BLaER1 (cell line): ENCODE results near the gene CAT.

Experiments used
- H3K27ac ChIP-seq: shearing (Covaris generic); formaldehyde crosslinking; 2 replicates; pipeline ENCODE4 v1.8.1; 2022
- H3K27me3 ChIP-seq: shearing (Covaris generic); formaldehyde crosslinking; 2 replicates; pipeline ENCODE4 v1.8.1; 2022
- H3K36me3 ChIP-seq: shearing (Covaris generic); formaldehyde crosslinking; 2 replicates; pipeline ENCODE4 v1.8.1; 2022
- H3K4me1 ChIP-seq: shearing (Covaris generic); formaldehyde crosslinking; 2 replicates; pipeline ENCODE4 v1.8.1; 2022
- H3K4me2 ChIP-seq: shearing (Covaris generic); formaldehyde crosslinking; 2 replicates; pipeline ENCODE4 v1.8.1; 2022
- H3K4me3 ChIP-seq: shearing (Covaris generic); formaldehyde crosslinking; 2 replicates; pipeline ENCODE4 v1.8.1; 2022
- H3K9ac ChIP-seq: shearing (Covaris generic); formaldehyde crosslinking; 2 replicates; pipeline ENCODE4 v1.8.1; 2022
- H3K9me3 ChIP-seq: shearing (Covaris generic); formaldehyde crosslinking; 2 replicates; pipeline ENCODE4 v1.8.1; 2022
- H4K20me1 ChIP-seq: shearing (Covaris generic); formaldehyde crosslinking; 2 replicates; pipeline ENCODE4 v1.8.1; 2022
- Cebpa-rat ChIP-seq: shearing (Covaris generic); IDR thresholded peaks from 2 replicates; pipeline ENCODE4 v1.8.1; 2022

The CAT gene

DNA sequence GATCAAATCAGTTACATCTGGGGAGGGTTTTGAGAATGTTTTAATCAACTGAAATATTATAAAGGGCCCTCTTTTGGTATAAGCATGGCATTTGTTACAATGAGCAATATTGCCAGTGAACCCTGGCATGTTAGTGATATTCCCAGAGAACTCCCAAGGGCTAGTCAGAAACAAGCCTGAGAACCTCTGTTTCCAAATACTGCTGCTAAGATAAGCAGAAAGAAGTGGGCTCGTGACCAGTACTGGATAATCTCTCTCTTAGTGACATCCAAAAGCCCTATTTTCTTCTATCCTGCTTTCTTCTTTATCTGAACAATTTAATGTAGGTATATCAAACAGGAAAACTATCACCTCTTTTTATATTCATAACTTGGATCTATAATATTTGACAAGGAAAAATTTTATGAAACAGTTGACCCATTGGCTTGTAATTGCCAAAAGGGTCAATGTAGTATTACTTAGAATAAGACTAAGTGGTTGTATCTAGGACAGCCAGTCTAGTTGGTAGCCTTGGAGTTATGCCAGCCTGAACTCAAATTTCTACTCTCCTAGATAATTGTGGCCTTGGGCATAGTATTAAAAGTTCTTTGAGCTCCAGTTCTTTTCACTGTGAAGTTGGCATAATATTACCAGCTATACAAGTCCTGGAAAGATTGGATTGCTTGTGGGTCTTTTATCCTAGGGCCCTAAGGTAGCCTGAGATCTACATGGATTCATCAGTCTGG, 15.7 kb downstream of the CAT start:
- Histone ChIP-seq H3K4me1 (no peaks in the 10 kb centered on the region), H3K27me3 (no peaks in the 10 kb centered on the region), H3K4me2 (no peak overlapping the region), H3K9me3 (no peaks in the 10 kb centered on the region), H3K9ac (no peak overlapping the region), H3K27ac (no peak overlapping the region), H3K36me3 (peaks cover 97% of the 10 kb centered on the region), H4K20me1 (peaks cover 14% of the 10 kb centered on the region), H3K4me3 (no peak overlapping the region)
- TF ChIP-seq Cebpa-rat, result no peak

DNA sequence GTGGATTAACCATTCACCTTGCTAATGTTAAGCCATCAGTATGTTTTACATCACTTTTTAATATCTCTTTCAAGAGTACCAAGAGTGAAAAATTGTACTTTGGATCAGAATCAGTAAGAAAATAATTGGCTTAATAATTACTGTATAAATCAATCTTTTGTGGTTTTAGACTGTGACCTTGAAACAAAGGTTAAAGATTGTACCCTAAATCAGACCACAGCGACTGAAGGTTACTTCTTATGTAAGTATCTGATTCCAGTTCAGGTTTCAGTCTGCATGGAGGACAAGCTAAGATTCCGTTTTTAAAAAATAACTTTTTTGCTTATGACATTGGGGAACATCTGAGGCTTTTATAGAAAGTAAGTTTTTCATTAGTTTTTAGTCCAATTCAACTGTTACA, 18.9 kb downstream of the CAT start:
- no peaks in the 10 kb centered on the region for H3K27me3 ChIP-seq
- H3K4me1 ChIP-seq, result no peaks in the 10 kb centered on the region
- H3K9ac ChIP-seq, result no peak overlapping the region
- no peak overlapping the region for H3K4me3 ChIP-seq
- peaks cover 95% of the 10 kb centered on the region for H3K36me3 ChIP-seq
- peaks cover 4% of the 10 kb centered on the region; the same call in 1 of the 2 replicates for H3K9me3 ChIP-seq
- no peak for TF ChIP-seq Cebpa-rat
- H3K4me2 ChIP-seq, result no peak overlapping the region
- H3K27ac ChIP-seq, result no peak overlapping the region
- no peaks in the 10 kb centered on the region for H4K20me1 ChIP-seq

DNA sequence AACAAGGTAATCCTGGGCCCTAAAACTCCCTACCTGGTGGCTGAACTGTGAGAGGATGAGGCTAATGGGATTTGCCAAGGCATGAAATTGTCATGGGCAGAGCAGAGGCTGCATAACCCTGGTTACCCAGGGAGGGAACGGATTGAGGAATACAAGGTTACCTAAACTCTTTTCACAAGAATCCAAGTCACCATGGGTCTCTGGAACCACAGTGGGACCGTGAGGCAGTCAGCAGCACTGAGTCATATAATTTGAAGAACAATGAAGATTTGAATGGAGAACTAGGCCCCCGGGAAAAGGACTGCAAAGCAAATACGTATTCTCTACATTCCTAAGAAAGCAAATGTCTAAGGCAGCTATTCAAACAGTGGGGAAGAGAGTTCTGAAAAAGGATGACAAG, 19.8 kb downstream of the CAT start:
- Histone ChIP-seq H3K4me1 (no peaks in the 10 kb centered on the region), H3K9me3 (peaks cover 4% of the 10 kb centered on the region; the same call in 1 of the 2 replicates), H3K4me3 (no peak overlapping the region), H3K27ac (no peak overlapping the region), H3K27me3 (no peaks in the 10 kb centered on the region), H3K36me3 (peaks cover 95% of the 10 kb centered on the region), H4K20me1 (no peaks in the 10 kb centered on the region), H3K9ac (no peak overlapping the region), H3K4me2 (no peak overlapping the region)
- no peak for TF ChIP-seq Cebpa-rat

DNA sequence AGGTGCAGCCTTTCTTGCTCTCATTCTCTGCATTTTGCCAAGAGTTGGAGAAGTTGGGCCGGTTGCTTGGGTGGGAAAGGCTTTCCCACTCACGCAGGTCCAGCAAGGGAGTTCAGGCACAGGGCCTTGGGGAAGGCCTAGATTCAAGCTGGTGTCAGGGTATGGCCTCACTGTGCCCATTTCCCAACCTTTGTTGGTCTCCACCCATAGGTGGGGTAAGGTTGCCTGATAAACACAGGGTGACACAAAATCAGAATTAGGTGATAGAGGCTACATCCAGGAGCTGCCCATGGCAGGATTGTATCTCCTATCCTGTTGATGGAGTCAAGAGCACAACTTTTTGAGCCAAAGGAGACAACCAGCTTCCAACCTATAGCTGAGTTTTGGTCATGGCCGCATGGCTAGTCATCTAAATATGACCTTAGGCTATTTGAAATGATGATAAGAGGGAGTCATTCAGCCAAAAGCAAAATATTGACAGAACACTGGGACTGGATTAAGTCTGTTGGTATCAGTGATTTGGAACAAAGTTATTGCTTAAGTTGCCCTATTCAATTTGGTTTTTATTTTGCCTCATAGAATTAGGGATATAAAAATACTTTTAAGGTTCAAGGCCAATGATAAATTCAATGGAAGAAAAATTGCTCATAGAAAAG, 20.9 kb downstream of the CAT start:
- H3K27ac ChIP-seq, result no peak overlapping the region
- no peak overlapping the region for H3K4me2 ChIP-seq
- peaks cover 95% of the 10 kb centered on the region for H3K36me3 ChIP-seq

GRCh38 chr11:34460278-34460677, 21.5 kb downstream of the CAT start:
- Histone ChIP-seq H3K4me2 (no peak overlapping the region), H4K20me1 (no peaks in the 10 kb centered on the region), H3K27ac (no peak overlapping the region), H3K36me3 (peaks cover 95% of the 10 kb centered on the region), H3K9ac (no peak overlapping the region), H3K4me1 (peaks cover 6% of the 10 kb centered on the region; the same call in 1 of the 2 replicates), H3K9me3 (peaks cover 12% of the 10 kb centered on the region), H3K27me3 (no peaks in the 10 kb centered on the region), H3K4me3 (no peak overlapping the region)
- TF ChIP-seq Cebpa-rat, result no peak

More for the DNA sequence above, 20.9 kb downstream of the CAT start:
- H4K20me1 ChIP-seq, result no peaks in the 10 kb centered on the region
- H3K4me1 ChIP-seq, result peaks cover 6% of the 10 kb centered on the region; the same call in 1 of the 2 replicates
- H3K27me3 ChIP-seq, result no peaks in the 10 kb centered on the region
- TF ChIP-seq Cebpa-rat, result no peak
- H3K9me3 ChIP-seq, result peaks cover 8% of the 10 kb centered on the region; the same call in 1 of the 2 replicates
- no peak overlapping the region for H3K9ac ChIP-seq
- H3K4me3 ChIP-seq, result no peak overlapping the region

DNA sequence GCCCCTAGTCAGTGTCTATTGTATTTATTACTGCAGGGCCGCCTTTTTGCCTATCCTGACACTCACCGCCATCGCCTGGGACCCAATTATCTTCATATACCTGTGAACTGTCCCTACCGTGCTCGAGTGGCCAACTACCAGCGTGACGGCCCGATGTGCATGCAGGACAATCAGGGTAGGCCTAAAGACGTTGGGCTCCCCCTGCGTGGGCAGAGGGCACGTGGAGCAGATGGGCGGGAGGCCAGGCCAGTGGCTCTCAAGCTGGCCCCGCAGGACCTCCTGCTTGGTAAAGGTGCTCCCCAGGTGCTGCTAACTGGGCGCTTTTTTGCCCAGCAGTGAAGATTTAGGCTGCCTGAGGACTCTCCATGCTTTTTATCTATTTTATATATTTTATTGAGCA, 22.5 kb downstream of the CAT start:
- Histone ChIP-seq H3K4me3 (no peak overlapping the region), H3K27ac (no peak overlapping the region), H3K27me3 (no peaks in the 10 kb centered on the region), H3K4me1 (peaks cover 6% of the 10 kb centered on the region; the same call in 1 of the 2 replicates), H4K20me1 (no peaks in the 10 kb centered on the region), H3K9me3 (peaks cover 22% of the 10 kb centered on the region), H3K4me2 (no peak overlapping the region), H3K9ac (no peak overlapping the region), H3K36me3 (peaks cover 96% of the 10 kb centered on the region)
- TF ChIP-seq Cebpa-rat, result no peak

DNA sequence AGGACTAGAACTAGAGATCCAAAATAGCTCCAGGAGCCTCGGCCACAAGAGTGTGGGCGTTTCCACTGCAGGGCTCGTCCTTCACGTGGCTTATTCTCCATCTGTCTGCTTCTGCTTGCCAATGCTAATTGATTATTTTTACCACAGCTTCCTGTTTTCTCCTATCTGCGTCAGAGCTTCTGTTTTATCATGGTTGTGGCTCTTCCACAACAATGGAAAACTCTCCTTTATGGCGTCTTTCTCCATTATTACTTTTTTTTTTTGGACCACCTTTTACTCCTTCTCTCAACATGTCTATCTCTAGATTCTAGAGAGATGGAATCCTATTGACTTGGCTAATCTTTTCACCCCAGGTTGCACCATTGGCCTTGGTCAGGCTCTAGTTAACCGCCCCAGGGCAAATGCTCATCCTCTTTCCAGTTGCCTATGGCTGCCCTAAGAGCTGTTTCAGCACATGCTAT, 25.9 kb downstream of the CAT start:
- Histone ChIP-seq H4K20me1 (no peaks in the 10 kb centered on the region), H3K27me3 (no peaks in the 10 kb centered on the region), H3K4me2 (no peak overlapping the region), H3K4me3 (no peak overlapping the region), H3K27ac (no peak overlapping the region), H3K4me1 (peaks cover 6% of the 10 kb centered on the region; the same call in 1 of the 2 replicates), H3K9ac (no peak overlapping the region), H3K36me3 (peaks cover 96% of the 10 kb centered on the region), H3K9me3 (peaks cover 38% of the 10 kb centered on the region)
- TF ChIP-seq Cebpa-rat, result no peak

- H3K9ac ChIP-seq, result no peak overlapping the region
- H3K36me3 ChIP-seq, result peaks cover 98% of the 10 kb centered on the region
- no peak overlapping the region for H3K4me2 ChIP-seq
- H3K27ac ChIP-seq, result no peak overlapping the region
- peaks cover 6% of the 10 kb centered on the region; the same call in 1 of the 2 replicates for H3K4me1 ChIP-seq
- no peaks in the 10 kb centered on the region for H3K27me3 ChIP-seq
- peaks cover 34% of the 10 kb centered on the region for H3K9me3 ChIP-seq
- no peaks in the 10 kb centered on the region for H4K20me1 ChIP-seq
- no peak overlapping the region for H3K4me3 ChIP-seq
- TF ChIP-seq Cebpa-rat, result no peak
Measured at GRCh38 chr11:34466802-34467488, 28.2 kb downstream of the CAT start.

- Histone ChIP-seq H3K9me3 (peaks cover 34% of the 10 kb centered on the region), H3K4me3 (no peak overlapping the region), H3K27ac (no peak overlapping the region), H3K9ac (no peak overlapping the region), H3K27me3 (no peaks in the 10 kb centered on the region), H3K36me3 (peaks cover 99% of the 10 kb centered on the region), H3K4me2 (no peak overlapping the region), H4K20me1 (no peaks in the 10 kb centered on the region), H3K4me1 (peaks cover 6% of the 10 kb centered on the region; the same call in 1 of the 2 replicates)
- no peak for TF ChIP-seq Cebpa-rat
Measured at GRCh38 chr11:34468209-34468841, 29.6 kb downstream of the CAT start.
